Heart left ventricle (tissue), 16 donors: Measurements from ENCODE around the gene LAG3. TPM values are rescaled to one million over a fixed set of nuclear protein-coding genes. Genes with fewer than 3 reads are reported as not detected.
A peak's percentile ranks its signal among the peaks of the same experiment; 100 is the strongest.

Source experiments
- ATAC-seq, 4 donors: fragments of 200-7000 bp; cut with Tn5 transposase; one replicate each; pipeline ENCODE4 v1.9.1; 2020 to 2022; ENCODE audit warnings: moderate library complexity in 4 of 4, mild to moderate bottlenecking in 3 of 4, moderate number of reproducible peaks in 1 of 4
- DNase-seq, 5 donors: peaks; one replicate each; pipeline ENCODE4 v3.0.0-alpha.2; 2020
- H3K27ac ChIP-seq, 12 donors: fragments of 200-600 bp; sonication (generic) in 4 of 12; one replicate each; pipeline versions ENCODE4 v1.5.0 to v1.8.0; 2016 to 2022; ENCODE audit warnings: mild to moderate bottlenecking in 2 of 12
- H3K27me3 ChIP-seq, 9 donors: fragments of 200-600 bp; sonication (generic) in 2 of 9; one replicate each; pipeline versions ENCODE4 v1.5.1 to v1.8.0; 2016 to 2022; ENCODE audit warnings: mild to moderate bottlenecking in 3 of 9
- H3K36me3 ChIP-seq, 9 donors: fragments of 200-600 bp; sonication (generic) in 2 of 9; one replicate each; pipeline versions ENCODE4 v1.5.0 to v1.8.0; 2018 to 2022; ENCODE audit warnings: mild to moderate bottlenecking in 2 of 9
- H3K4me1 ChIP-seq, 12 donors: fragments of 200-600 bp; sonication (generic) in 4 of 12; one replicate each; pipeline versions ENCODE4 v1.5.0 to v1.8.0; 2016 to 2022; ENCODE audit warnings: mild to moderate bottlenecking in 3 of 12
- H3K4me3 ChIP-seq, 12 donors: fragments of 200-600 bp; sonication (generic) in 4 of 12; one replicate each; pipeline versions ENCODE4 v1.5.0 to v1.8.0; 2017 to 2022; ENCODE audit warnings: mild to moderate bottlenecking in 9 of 12, moderate library complexity in 4 of 12
- H3K9me3 ChIP-seq, 12 donors: fragments of 200-600 bp; sonication (generic) in 4 of 12; one replicate each; pipeline versions ENCODE4 v1.5.0 to v1.8.0; 2016 to 2022; ENCODE audit warnings: mild to moderate bottlenecking in 1 of 12
- CTCF ChIP-seq, 12 donors: fragments of 200-600 bp; sonication (generic) in 4 of 12; IDR thresholded peaks; one replicate each; pipeline versions ENCODE4 v1.5.0 to v1.8.0; 2018 to 2022; ENCODE audit warnings: antibody characterized with exemption in 12 of 12, mild to moderate bottlenecking in 5 of 12
- POLR2A ChIP-seq, 2 donors: fragments of 450-650 bp; IDR thresholded peaks; one replicate each; pipeline ENCODE4 v1.6.1; 2017; ENCODE audit warnings: antibody characterized with exemption in 2 of 2, mild to moderate bottlenecking in 2 of 2, moderate library complexity in 2 of 2
- WGBS, 4 donors: extraction: QIAGEN DNeasy Blood & Tissue Kit in 2 of 4; methylation state at CpG; one replicate each; pipeline versions ENCODE4 v1.1.5 to v1.1.7; 2013 to 2018; 5-methylcytosine and 5-hydroxymethylcytosine counted together
- intact Hi-C, 10 donors: fragments of 100-400 bp; cut with DNase I; formaldehyde crosslinking; loops; one replicate each; pipeline versions ENCODE4 v1.11.1 to v1.14.2; 2022
- polyA plus RNA-seq, 2 donors: library from polyadenylated mRNA; stranded (reverse); fragments of 200-250 nt; gene quantifications; one replicate each; pipeline ENCODE4 v1.2.3, GENCODE V29; 2013
- total RNA-seq, 9 donors: library from RNA; depleted of rRNA in 2 of 9; stranded (reverse); fragments of >200 nt in 2 of 9; fragmentation: NEBNext Ultra II Directional in 3 of 9; extraction: Animal tissue kit (Norgen Biotek cat#: 25700) in 3 of 9; gene quantifications; one replicate each; pipeline versions ENCODE4 v1.1.0 to v1.2.4, GENCODE V29; 2016 to 2023
- donor health status: ischemic (EF 13 %, LVEDD 7.1; RV severe dilation, severe dysfunction).
- donor health status: healthy with polysubstance abuse.
- donor health status: DM: no; HTN: yes; CAD: no.
- donor health status: DM: no; HTN: no; CAD: no.
- donor health status: ischemic (EF 25% LVEDD 6.9; RV normal size, moderate dysfunction).
- donor health status: ischemic (EF 25% LVEDD 5.7; RV mildly dilated, moderate dysfunction).
- donor health status: healthy.
- donor health status: DM: yes; HTN: yes; CAD: no.
- donor health status: ischemic (EF 35%, LVEDD 5.7; RV mildly dilated, moderate dysfunction).
- donor health status: nonischemic (EF 11% LVEDD 7.7; RV severe dilation, severe dysfunction).
- donor health status: DM: yes; HTN: yes; CAD: no.
- donor health status: PGD.
- donor health status: ischemic (EF 29% LVEDD 5.4; RV normal size, mild dysfunction).
- donor health status: nonischemic (EF 23%, LVEDD 6.1; RV moderate dilation, normal function).

LAG3 gene
- total and polyA plus RNA-seq, 11 donors: 0.03 to 1.5 (median 0.34) TPM; not detected in 4

GRCh38 chr12:6826125-6826733 lies 53.9 kb downstream of the LAG3 start:
- no peak for ATAC-seq
- Histone ChIP-seq H3K4me1 (peaks cover 0 to 51% (median 25%) of the 10 kb centered on the region in 12 donors), H3K36me3 (peaks cover 0 to 8% (median 0%) of the 10 kb centered on the region in 9 donors), H3K27ac (no peak overlapping the region), H3K4me3 (no peak overlapping the region), H3K9me3 (no peaks in the 10 kb centered on the region), H3K27me3 (peaks cover 0 to 21% (median 0%) of the 10 kb centered on the region in 9 donors)
- DNase-seq: peak in 1 of 5 donors; percentile 29
- 75 to 84% (median 82%) methylated on average over 14 to 17 of the region's 17 CpGs for WGBS, 4 donors
- intact Hi-C loops: loop anchor here (5.0 to 10.0 kb wide), 5 partner anchors 51 to 211 kb away; partner anchors contain the start of genes MLF2 (in 6 of the 10) and LAG3 (in 1 of the 10)
- TF ChIP-seq CTCF (IDR thresholded peaks at IDR 0.05) (no peak), POLR2A (IDR thresholded peaks at IDR 0.05) (no peak)

GRCh38 chr12:6826734-6827436 lies 54.6 kb downstream of the LAG3 start:
- Histone ChIP-seq H3K27ac (peak overlapping the region in 8 of 12 donors; percentile 11 to 71 (median 43)), H3K27me3 (peaks cover 0 to 20% (median 0%) of the 10 kb centered on the region in 9 donors)
- intact Hi-C loops: loop anchor here (5.0 to 10.0 kb wide), 5 partner anchors 52 to 212 kb away; partner anchors contain the start of genes MLF2 (in 6 of the 10) and LAG3 (in 1 of the 10)

GRCh38 chr12:6827437-6827911 lies 55.2 kb downstream of the LAG3 start:
- intact Hi-C loops: loop anchor here (5.0 to 10.0 kb wide), 5 partner anchors 53 to 213 kb away; partner anchors contain the start of genes MLF2 (in 6 of the 10) and LAG3 (in 1 of the 10)
- Histone ChIP-seq H3K27me3 (peaks cover 0 to 14% (median 0%) of the 10 kb centered on the region in 9 donors), H3K9me3 (no peaks in the 10 kb centered on the region), H3K4me1 (peaks cover 0 to 39% (median 17%) of the 10 kb centered on the region in 12 donors), H3K4me3 (peak overlapping the region in 3 of 12 donors; percentile 19 to 78 (median 34)), H3K27ac (peak overlapping the region in 8 of 12 donors; percentile 11 to 71 (median 43)), H3K36me3 (peaks cover 0 to 19% (median 0%) of the 10 kb centered on the region in 9 donors)
- TF ChIP-seq POLR2A (IDR thresholded peaks at IDR 0.05): no peak
- no peak for TF ChIP-seq CTCF (IDR thresholded peaks at IDR 0.05)
- ATAC-seq (peak; percentile 43 to 64 (median 54)), DNase-seq (peak; percentile 85 to 92 (median 87))
- 8 to 21% (median 15%) methylated on average over 6 to 8 of the region's 8 CpGs for WGBS, 4 donors

More at GRCh38 chr12:6826734-6827436, 54.6 kb downstream of the LAG3 start:
- ATAC-seq (no peak), DNase-seq (peak in 1 of 5 donors; percentile 33)
- WGBS, 4 donors: 73 to 80% (median 77%) methylated on average over 21 to 22 of the region's 22 CpGs
- Histone ChIP-seq H3K4me3 (peak overlapping the region in 1 of 12 donors; percentile 19), H3K36me3 (peaks cover 0 to 13% (median 0%) of the 10 kb centered on the region in 9 donors), H3K4me1 (peaks cover 0 to 45% (median 22%) of the 10 kb centered on the region in 12 donors), H3K9me3 (no peaks in the 10 kb centered on the region)
- no peak for TF ChIP-seq POLR2A (IDR thresholded peaks at IDR 0.05)
- no peak for TF ChIP-seq CTCF (IDR thresholded peaks at IDR 0.05)

Other genes starting within 250 kb of the LAG3 start
- gene GAPDH, start 238.0 kb upstream of the LAG3 start, total RNA-seq: 1,000 to 10,000 TPM; 3,379 to 7,430 (median 4,887) TPM
- gene GAPDH, start 238.0 kb upstream of the LAG3 start, polyA plus RNA-seq: 1,000 to 10,000 TPM; 4,589 to 6,374 TPM
- gene IFFO1, start 216.5 kb upstream of the LAG3 start, total RNA-seq: 10 to 100 TPM; 13.2 to 27.5 (median 15.0) TPM
- gene IFFO1, start 216.5 kb upstream of the LAG3 start, polyA plus RNA-seq: 10 to 100 TPM; 10.3 to 15.4 TPM
- 10 to 100 TPM; 12.9 to 23.8 (median 16.5) TPM for gene NOP2, start 204.2 kb upstream of the LAG3 start, total RNA-seq
- 10 to 100 TPM; 15.4 to 30.1 TPM for gene NOP2, start 204.2 kb upstream of the LAG3 start, polyA plus RNA-seq
- gene CHD4, start 165.1 kb upstream of the LAG3 start, total RNA-seq: 100 to 1,000 TPM; 131 to 237 (median 160) TPM
- gene CHD4, start 165.1 kb upstream of the LAG3 start, polyA plus RNA-seq: 100 to 1,000 TPM; 144 to 189 TPM
- gene LPAR5, start 136.6 kb upstream of the LAG3 start, total RNA-seq: 10 to 100 TPM in 1 of 9 donors, 1 to 10 TPM in 8; 3.7 to 11.7 (median 4.8) TPM
- gene LPAR5, start 136.6 kb upstream of the LAG3 start, polyA plus RNA-seq: 1 to 10 TPM; 3.5 to 4.7 TPM
- 1 to 10 TPM in 4 of 9 donors, under 1 TPM in 4, not detected in 1; 0.32 to 7.2 (median 0.99) TPM for gene ACRBP, start 125.1 kb upstream of the LAG3 start, total RNA-seq
- gene ACRBP, start 125.1 kb upstream of the LAG3 start, polyA plus RNA-seq: under 1 TPM; 0.34 to 0.60 TPM
- 10 to 100 TPM; 17.4 to 39.0 (median 24.7) TPM for gene ING4, start 109.4 kb upstream of the LAG3 start, total RNA-seq
- gene ING4, start 109.4 kb upstream of the LAG3 start, polyA plus RNA-seq: 10 to 100 TPM; 14.6 to 23.6 TPM
- 10 to 100 TPM; 19.4 to 38.1 (median 25.2) TPM for gene ZNF384, start 83.1 kb upstream of the LAG3 start, total RNA-seq
- gene ZNF384, start 83.1 kb upstream of the LAG3 start, polyA plus RNA-seq: 10 to 100 TPM; 15.0 to 29.7 TPM
- under 1 TPM in 3 of 9 donors, not detected in 6; 0.11 to 0.32 (median 0.22) TPM for gene PIANP, start 71.7 kb upstream of the LAG3 start, total RNA-seq
- gene PIANP, start 71.7 kb upstream of the LAG3 start, polyA plus RNA-seq: under 1 TPM; 0.15 to 0.28 TPM
- 10 to 100 TPM; 56.7 to 96.4 (median 82.6) TPM for gene COPS7A, start 48.5 kb upstream of the LAG3 start, total RNA-seq
- 100 to 1,000 TPM in 1 of 2 donors, 10 to 100 TPM in 1; 54.1 to 108 TPM for gene COPS7A, start 48.5 kb upstream of the LAG3 start, polyA plus RNA-seq
- 100 to 1,000 TPM; 126 to 207 (median 152) TPM for gene MLF2, start 19.4 kb upstream of the LAG3 start, total RNA-seq
- gene MLF2, start 19.4 kb upstream of the LAG3 start, polyA plus RNA-seq: 100 to 1,000 TPM; 136 to 231 TPM
- 100 to 1,000 TPM in 5 of 9 donors, 10 to 100 TPM in 4; 72.9 to 227 (median 100) TPM for gene PTMS, start 6.2 kb upstream of the LAG3 start, total RNA-seq
- gene PTMS, start 6.2 kb upstream of the LAG3 start, polyA plus RNA-seq: 100 to 1,000 TPM; 274 to 331 TPM
- 10 to 100 TPM in 2 of 9 donors, 1 to 10 TPM in 7; 3.0 to 71.9 (median 5.4) TPM for gene CD4, start 17.0 kb downstream of the LAG3 start, total RNA-seq
- gene CD4, start 17.0 kb downstream of the LAG3 start, polyA plus RNA-seq: 1 to 10 TPM; 1.1 to 3.2 TPM
- gene GPR162, start 49.3 kb downstream of the LAG3 start, total RNA-seq: 1 to 10 TPM; 1.8 to 5.2 (median 2.9) TPM
- 1 to 10 TPM; 4.4 to 7.7 TPM for gene GPR162, start 49.3 kb downstream of the LAG3 start, polyA plus RNA-seq
- gene P3H3, start 55.9 kb downstream of the LAG3 start, total RNA-seq: 10 to 100 TPM in 7 of 9 donors, 1 to 10 TPM in 2; 4.2 to 26.7 (median 16.6) TPM
- 10 to 100 TPM; 11.5 to 29.9 TPM for gene P3H3, start 55.9 kb downstream of the LAG3 start, polyA plus RNA-seq
- gene GNB3, start 68.4 kb downstream of the LAG3 start, total RNA-seq: 10 to 100 TPM in 2 of 9 donors, 1 to 10 TPM in 6, under 1 TPM in 1; 0.64 to 12.4 (median 6.2) TPM
- gene GNB3, start 68.4 kb downstream of the LAG3 start, polyA plus RNA-seq: 1 to 10 TPM; 1.9 to 6.2 TPM
- 1 to 10 TPM in 1 of 9 donors, under 1 TPM in 7, not detected in 1; 0.44 to 8.3 (median 0.96) TPM for gene CDCA3, start 78.8 kb downstream of the LAG3 start, total RNA-seq
- under 1 TPM; 0.42 to 0.65 TPM for gene CDCA3, start 78.8 kb downstream of the LAG3 start, polyA plus RNA-seq
- 10 to 100 TPM; 42.0 to 96.8 (median 61.6) TPM for gene USP5, start 79.6 kb downstream of the LAG3 start, total RNA-seq
- 10 to 100 TPM; 23.4 to 52.8 TPM for gene USP5, start 79.6 kb downstream of the LAG3 start, polyA plus RNA-seq
- gene TPI1, start 95.0 kb downstream of the LAG3 start, total RNA-seq: 1,000 to 10,000 TPM in 1 of 9 donors, 100 to 1,000 TPM in 8; 600 to 1,024 (median 730) TPM
- gene TPI1, start 95.0 kb downstream of the LAG3 start, polyA plus RNA-seq: 1,000 to 10,000 TPM in 1 of 2 donors, 100 to 1,000 TPM in 1; 648 to 1,605 TPM
- gene SPSB2, start 100.8 kb downstream of the LAG3 start, total RNA-seq: 1 to 10 TPM; 2.3 to 6.6 (median 3.1) TPM
- gene SPSB2, start 100.8 kb downstream of the LAG3 start, polyA plus RNA-seq: 1 to 10 TPM; 4.4 to 4.6 TPM
- 10 to 100 TPM in 5 of 9 donors, 1 to 10 TPM in 4; 8.2 to 15.1 (median 10.3) TPM for gene LRRC23, start 132.3 kb downstream of the LAG3 start, total RNA-seq
- gene LRRC23, start 132.3 kb downstream of the LAG3 start, polyA plus RNA-seq: 10 to 100 TPM; 14.8 to 15.3 TPM
- gene ENO2, start 142.1 kb downstream of the LAG3 start, total RNA-seq: 10 to 100 TPM in 6 of 9 donors, 1 to 10 TPM in 3; 4.6 to 30.9 (median 11.6) TPM
- 10 to 100 TPM; 10.4 to 22.1 TPM for gene ENO2, start 142.1 kb downstream of the LAG3 start, polyA plus RNA-seq
- 10 to 100 TPM; 38.4 to 82.9 (median 67.2) TPM for gene ATN1, start 155.4 kb downstream of the LAG3 start, total RNA-seq
- 10 to 100 TPM; 61.3 to 65.6 TPM for gene ATN1, start 155.4 kb downstream of the LAG3 start, polyA plus RNA-seq
- gene RNU7-1, start 171.3 kb downstream of the LAG3 start, total RNA-seq: not detected
- not detected for gene RNU7-1, start 171.3 kb downstream of the LAG3 start, polyA plus RNA-seq
- gene C12orf57, start 171.5 kb downstream of the LAG3 start, total RNA-seq: 100 to 1,000 TPM; 108 to 394 (median 167) TPM
- 100 to 1,000 TPM; 258 to 460 TPM for gene C12orf57, start 171.5 kb downstream of the LAG3 start, polyA plus RNA-seq
- gene PTPN6, start 178.8 kb downstream of the LAG3 start, total RNA-seq: 10 to 100 TPM in 2 of 9 donors, 1 to 10 TPM in 7; 3.5 to 63.2 (median 5.9) TPM
- 1 to 10 TPM; 6.6 to 6.7 TPM for gene PTPN6, start 178.8 kb downstream of the LAG3 start, polyA plus RNA-seq
- 100 to 1,000 TPM; 128 to 189 (median 152) TPM for gene PHB2, start 198.1 kb downstream of the LAG3 start, total RNA-seq
- gene PHB2, start 198.1 kb downstream of the LAG3 start, polyA plus RNA-seq: 100 to 1,000 TPM; 112 to 192 TPM
- gene EMG1, start 198.4 kb downstream of the LAG3 start, total RNA-seq: 10 to 100 TPM; 24.2 to 43.1 (median 35.9) TPM
- gene EMG1, start 198.4 kb downstream of the LAG3 start, polyA plus RNA-seq: 10 to 100 TPM; 23.0 to 38.2 TPM
- 10 to 100 TPM; 19.9 to 66.3 (median 46.8) TPM for gene LPCAT3, start 246.0 kb downstream of the LAG3 start, total RNA-seq
- 10 to 100 TPM; 26.9 to 43.4 TPM for gene LPCAT3, start 246.0 kb downstream of the LAG3 start, polyA plus RNA-seq